Measurements from ENCODE around the gene RANBP3L. TPM values are rescaled to one million over a fixed set of nuclear protein-coding genes. Genes with fewer than 3 reads are reported as not detected.

The RANBP3L gene
- total RNA-seq, 6 experiments from 2014 or later, result not detected

GRCh38 chr5:36253575-36253974 is 48.1 kb downstream of the RANBP3L start:
- no peak for TF ChIP-seq CTCF (IDR thresholded peaks at IDR 0.05)
- H3K4me3 Mint-ChIP-seq, result no peak overlapping the region
- H3K27me3 Mint-ChIP-seq (ENCODE audit: insufficient read depth), result 0 out of 2 replicates have a peak, but pooled peaks cover 3% of the 10 kb centered on the region
- no peak for DNase-seq
- H3K36me3 Mint-ChIP-seq (ENCODE audit: low read depth), result no peaks in the 10 kb centered on the region
- H3K9me3 Mint-ChIP-seq, result no peaks in the 10 kb centered on the region
- no peak overlapping the region for H3K27ac Mint-ChIP-seq
- H3K4me1 Mint-ChIP-seq (ENCODE audit: low read depth), result no peaks in the 10 kb centered on the region

GRCh38 chr5:36252722-36253365 is 48.9 kb downstream of the RANBP3L start:
- Mint-ChIP-seq H3K4me3 (no peak overlapping the region), H3K9me3 (no peaks in the 10 kb centered on the region), H3K27me3 (ENCODE audit: insufficient read depth) (no peaks in the 10 kb centered on the region), H3K36me3 (ENCODE audit: low read depth) (no peaks in the 10 kb centered on the region), H3K27ac (no peak overlapping the region), H3K4me1 (ENCODE audit: low read depth) (no peaks in the 10 kb centered on the region)
- DNase-seq, result no peak
- no peak for TF ChIP-seq CTCF (IDR thresholded peaks at IDR 0.05)

GRCh38 chr5:36251218-36251617 is 50.5 kb downstream of the RANBP3L start:
- Mint-ChIP-seq H3K4me3 (no peak overlapping the region), H3K27me3 (ENCODE audit: insufficient read depth) (no peaks in the 10 kb centered on the region)

GRCh38 chr5:36250427-36250826 is 51.3 kb downstream of the RANBP3L start:
- no peaks in the 10 kb centered on the region for H3K36me3 Mint-ChIP-seq (ENCODE audit: low read depth)

More at GRCh38 chr5:36251218-36251617, 50.5 kb downstream of the RANBP3L start:
- H3K9me3 Mint-ChIP-seq, result no peaks in the 10 kb centered on the region
- no peak overlapping the region for H3K27ac Mint-ChIP-seq
- no peaks in the 10 kb centered on the region for H3K36me3 Mint-ChIP-seq (ENCODE audit: low read depth)
- no peak for TF ChIP-seq CTCF (IDR thresholded peaks at IDR 0.05)
- H3K4me1 Mint-ChIP-seq (ENCODE audit: low read depth), result no peaks in the 10 kb centered on the region
- no peak for DNase-seq

GRCh38 chr5:36246036-36246800 is 55.5 kb downstream of the RANBP3L start:
- Mint-ChIP-seq H3K4me1 (ENCODE audit: low read depth) (peaks cover 7% of the 10 kb centered on the region), H3K27me3 (ENCODE audit: insufficient read depth) (no peaks in the 10 kb centered on the region), H3K36me3 (ENCODE audit: low read depth) (no peaks in the 10 kb centered on the region), H3K9me3 (no peaks in the 10 kb centered on the region), H3K27ac (no peak overlapping the region), H3K4me3 (no peak overlapping the region)
- DNase-seq, result no peak
- no peak for TF ChIP-seq CTCF (IDR thresholded peaks at IDR 0.05)

More at GRCh38 chr5:36250427-36250826, 51.3 kb downstream of the RANBP3L start:
- H3K4me3 Mint-ChIP-seq, result no peak overlapping the region
- no peaks in the 10 kb centered on the region for H3K9me3 Mint-ChIP-seq
- no peak for TF ChIP-seq CTCF (IDR thresholded peaks at IDR 0.05)
- no peaks in the 10 kb centered on the region for H3K4me1 Mint-ChIP-seq (ENCODE audit: low read depth)
- no peak for DNase-seq
- no peaks in the 10 kb centered on the region for H3K27me3 Mint-ChIP-seq (ENCODE audit: insufficient read depth)
- H3K27ac Mint-ChIP-seq, result no peak overlapping the region
